ENCODE measurements around the gene ARL15.

GRCh38 chr5:54227759-54228158, 82.6 kb downstream of the ARL15 start:
- TF ChIP-seq CTCF (IDR thresholded peaks at IDR 0.05) (no peak), POLR2AphosphoS5 (IDR thresholded peaks at IDR 0.05; ENCODE audit: insufficient read depth in 1 of 2, low read depth in 1 of 2) (no peak)

Measured in vagina (tissue), 2 donors.